ENCODE measurements around the gene STK36.

STK36 gene

DNA sequence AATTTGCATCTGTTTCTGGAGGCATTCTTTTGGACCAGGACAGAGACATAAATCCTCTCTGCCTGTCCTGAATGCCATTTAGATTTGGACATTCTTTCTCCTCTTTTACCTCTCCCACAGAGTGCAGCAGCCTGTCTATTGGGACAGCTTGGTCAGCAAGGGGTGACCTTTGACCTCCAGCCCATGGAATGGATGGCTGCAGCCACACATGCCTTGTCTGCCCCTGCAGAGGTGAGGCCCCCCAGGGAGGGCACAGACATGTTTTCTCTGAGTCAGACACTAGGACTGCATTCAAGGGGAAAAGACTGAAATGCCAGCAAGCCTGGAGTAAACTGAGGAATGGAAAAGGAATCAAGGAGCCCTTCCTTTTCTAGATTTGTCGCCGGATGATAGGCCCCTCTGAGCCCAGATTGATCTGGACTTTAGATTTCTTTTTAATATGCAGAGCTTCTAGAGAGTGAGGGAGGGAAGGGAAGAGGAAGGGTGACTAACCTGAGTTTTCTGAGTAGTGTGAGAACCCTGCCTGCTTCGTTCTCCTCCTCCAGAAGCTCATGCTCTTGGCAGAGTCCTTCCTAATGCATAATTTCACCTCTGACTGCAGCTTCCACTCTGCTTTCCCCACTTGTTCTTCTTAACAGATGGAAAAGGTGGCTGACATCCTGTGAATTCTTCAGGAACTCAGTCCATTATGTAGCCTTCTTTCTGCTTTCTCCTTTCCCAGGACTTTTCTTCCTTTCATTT lies 22.7 kb downstream of the STK36 start:
- Mint-ChIP-seq H3K9me3 (no peaks in the 10 kb centered on the region), H3K27me3 (no peaks in the 10 kb centered on the region), H3K27ac (no peak overlapping the region), H3K4me3 (no peak overlapping the region), H3K36me3 (peaks cover 2% of the 10 kb centered on the region), H3K4me1 (no peaks in the 10 kb centered on the region)

DNA sequence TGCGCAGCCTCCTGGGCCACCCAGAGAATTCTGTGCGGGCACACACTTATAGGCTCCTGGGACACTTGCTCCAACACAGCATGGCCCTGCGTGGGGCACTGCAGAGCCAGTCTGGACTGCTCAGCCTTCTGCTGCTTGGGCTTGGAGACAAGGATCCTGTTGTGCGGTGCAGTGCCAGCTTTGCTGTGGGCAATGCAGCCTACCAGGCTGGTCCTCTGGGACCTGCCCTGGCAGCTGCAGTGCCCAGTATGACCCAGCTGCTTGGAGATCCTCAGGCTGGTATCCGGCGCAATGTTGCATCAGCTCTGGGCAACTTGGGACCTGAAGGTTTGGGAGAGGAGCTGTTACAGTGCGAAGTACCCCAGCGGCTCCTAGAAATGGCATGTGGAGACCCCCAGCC lies 27.0 kb downstream of the STK36 start:
- Mint-ChIP-seq H3K27ac (no peak overlapping the region), H3K27me3 (no peaks in the 10 kb centered on the region), H3K4me3 (no peak overlapping the region), H3K9me3 (no peaks in the 10 kb centered on the region), H3K36me3 (peaks cover 2% of the 10 kb centered on the region), H3K4me1 (no peaks in the 10 kb centered on the region)

DNA sequence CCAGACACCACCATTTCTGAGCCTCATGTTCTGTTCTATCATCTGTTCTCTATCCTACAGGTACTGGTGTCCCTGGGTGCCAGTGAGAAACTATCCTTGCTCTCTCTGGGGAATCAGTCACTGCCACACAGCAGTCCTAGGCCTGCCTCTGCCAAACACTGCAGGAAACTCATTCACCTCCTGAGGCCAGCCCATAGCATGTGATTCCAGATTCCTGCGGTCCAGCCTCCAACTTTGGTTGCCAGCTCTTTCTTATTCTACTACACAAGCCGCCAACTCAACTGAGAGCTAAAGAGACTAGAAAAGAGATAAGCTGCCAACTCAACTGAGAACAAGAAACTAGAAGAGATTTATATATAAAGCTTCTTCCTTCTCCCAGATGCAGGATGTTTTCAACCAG lies 29.9 kb downstream of the STK36 start:
- H3K27ac Mint-ChIP-seq = no peak overlapping the region
- H3K4me1 Mint-ChIP-seq = no peaks in the 10 kb centered on the region
- H3K4me3 Mint-ChIP-seq = no peak overlapping the region
- peaks cover 2% of the 10 kb centered on the region for H3K36me3 Mint-ChIP-seq
- no peaks in the 10 kb centered on the region for H3K9me3 Mint-ChIP-seq
- no peaks in the 10 kb centered on the region for H3K27me3 Mint-ChIP-seq

DNA sequence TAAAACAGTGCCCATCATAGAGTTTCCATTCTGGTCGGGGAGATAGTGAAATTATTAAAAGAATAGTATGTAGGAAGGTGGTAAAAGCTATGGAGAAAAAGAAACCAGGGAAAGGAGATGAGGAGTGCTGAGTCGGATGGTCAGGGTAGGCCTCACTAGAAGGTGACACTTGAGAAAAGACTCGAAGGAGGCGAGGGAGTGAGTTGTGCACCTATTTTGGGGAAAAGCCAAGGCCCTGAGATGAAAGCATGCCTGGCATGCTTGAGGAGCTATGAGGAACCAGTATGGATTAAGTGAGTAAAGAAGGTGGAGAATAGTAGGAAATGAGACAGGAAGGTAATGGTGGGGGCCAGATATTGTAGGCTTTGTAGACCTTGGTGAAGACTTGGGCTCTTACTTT lies 31.5 kb downstream of the STK36 start:
- Mint-ChIP-seq H3K4me3 (no peak overlapping the region), H3K27ac (no peak overlapping the region), H3K27me3 (peaks cover 1% of the 10 kb centered on the region), H3K4me1 (no peaks in the 10 kb centered on the region), H3K36me3 (peaks cover 2% of the 10 kb centered on the region), H3K9me3 (no peaks in the 10 kb centered on the region)

DNA sequence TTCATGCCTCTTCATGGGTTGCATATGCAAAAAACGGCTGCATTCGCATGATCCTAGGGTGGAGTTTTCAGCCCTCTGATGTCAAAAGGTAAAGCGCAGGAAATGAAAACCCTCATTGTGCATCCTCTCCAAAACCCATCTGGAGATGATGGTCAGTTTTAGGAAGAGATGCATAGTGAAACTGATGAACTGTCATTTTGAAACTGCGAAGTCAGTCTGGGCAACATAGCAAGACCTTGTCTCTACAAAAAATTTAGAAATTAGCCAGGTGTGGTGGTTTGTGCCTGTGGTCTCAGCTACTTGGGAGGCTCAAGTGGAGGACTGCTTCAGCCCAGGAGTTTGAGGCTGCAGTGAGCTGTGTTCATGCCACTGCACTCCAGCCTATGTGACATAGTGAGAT lies 36.2 kb downstream of the STK36 start:
- Mint-ChIP-seq H3K36me3 (peaks cover 2% of the 10 kb centered on the region), H3K4me3 (no peak overlapping the region), H3K27ac (no peak overlapping the region), H3K9me3 (no peaks in the 10 kb centered on the region), H3K4me1 (peaks cover 7% of the 10 kb centered on the region), H3K27me3 (peaks cover 1% of the 10 kb centered on the region)

DNA sequence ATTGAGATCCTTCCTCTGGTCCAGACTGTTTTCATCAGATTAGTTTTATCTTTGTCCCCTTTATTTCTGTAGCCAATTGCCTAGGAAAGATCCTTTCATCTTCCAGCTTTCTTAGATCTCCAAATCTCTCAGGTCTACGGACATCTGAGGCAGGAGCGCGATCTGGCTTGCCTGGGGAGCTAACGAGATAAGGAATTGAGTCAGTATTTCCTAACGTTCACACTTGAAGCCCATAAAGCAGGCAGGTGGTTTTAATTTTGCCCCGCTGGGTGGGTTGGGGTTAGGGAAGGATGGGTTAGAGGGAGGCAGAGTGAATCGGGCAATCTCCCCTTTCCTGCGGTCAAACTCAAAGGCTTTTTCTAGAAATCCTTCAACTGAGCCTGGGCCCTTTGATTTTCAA lies 38.0 kb downstream of the STK36 start:
- H3K27ac Mint-ChIP-seq = no peak overlapping the region
- peak overlapping the region; percentile 11 for H3K4me3 Mint-ChIP-seq
- peaks cover 14% of the 10 kb centered on the region for H3K4me1 Mint-ChIP-seq
- peaks cover 2% of the 10 kb centered on the region for H3K36me3 Mint-ChIP-seq
- no peaks in the 10 kb centered on the region for H3K9me3 Mint-ChIP-seq
- peaks cover 1% of the 10 kb centered on the region for H3K27me3 Mint-ChIP-seq

DNA sequence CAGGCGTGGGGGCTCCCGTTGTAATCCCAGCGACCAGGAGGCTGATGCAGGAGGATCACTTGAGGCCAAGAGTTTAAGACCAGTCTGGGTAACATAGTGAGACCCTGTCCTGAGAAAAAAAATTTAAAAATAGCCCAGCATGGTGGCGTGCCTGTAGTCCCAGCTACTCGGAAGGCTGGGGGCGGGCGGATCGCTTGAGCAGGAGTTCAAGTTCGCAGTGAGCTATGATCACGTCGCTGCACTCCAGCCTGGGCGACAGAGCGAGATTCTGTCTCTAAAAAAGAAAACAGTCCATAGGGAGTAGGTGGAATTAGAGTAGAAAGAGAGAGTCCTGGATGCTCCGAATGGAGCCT lies 38.4 kb downstream of the STK36 start:
- peaks cover 1% of the 10 kb centered on the region for H3K27me3 Mint-ChIP-seq
- H3K4me1 Mint-ChIP-seq = peaks cover 14% of the 10 kb centered on the region
- H3K4me3 Mint-ChIP-seq = peak overlapping the region; percentile 99
- H3K27ac Mint-ChIP-seq = peak overlapping the region; percentile 46
- H3K9me3 Mint-ChIP-seq = no peaks in the 10 kb centered on the region
- H3K36me3 Mint-ChIP-seq = peaks cover 2% of the 10 kb centered on the region

DNA sequence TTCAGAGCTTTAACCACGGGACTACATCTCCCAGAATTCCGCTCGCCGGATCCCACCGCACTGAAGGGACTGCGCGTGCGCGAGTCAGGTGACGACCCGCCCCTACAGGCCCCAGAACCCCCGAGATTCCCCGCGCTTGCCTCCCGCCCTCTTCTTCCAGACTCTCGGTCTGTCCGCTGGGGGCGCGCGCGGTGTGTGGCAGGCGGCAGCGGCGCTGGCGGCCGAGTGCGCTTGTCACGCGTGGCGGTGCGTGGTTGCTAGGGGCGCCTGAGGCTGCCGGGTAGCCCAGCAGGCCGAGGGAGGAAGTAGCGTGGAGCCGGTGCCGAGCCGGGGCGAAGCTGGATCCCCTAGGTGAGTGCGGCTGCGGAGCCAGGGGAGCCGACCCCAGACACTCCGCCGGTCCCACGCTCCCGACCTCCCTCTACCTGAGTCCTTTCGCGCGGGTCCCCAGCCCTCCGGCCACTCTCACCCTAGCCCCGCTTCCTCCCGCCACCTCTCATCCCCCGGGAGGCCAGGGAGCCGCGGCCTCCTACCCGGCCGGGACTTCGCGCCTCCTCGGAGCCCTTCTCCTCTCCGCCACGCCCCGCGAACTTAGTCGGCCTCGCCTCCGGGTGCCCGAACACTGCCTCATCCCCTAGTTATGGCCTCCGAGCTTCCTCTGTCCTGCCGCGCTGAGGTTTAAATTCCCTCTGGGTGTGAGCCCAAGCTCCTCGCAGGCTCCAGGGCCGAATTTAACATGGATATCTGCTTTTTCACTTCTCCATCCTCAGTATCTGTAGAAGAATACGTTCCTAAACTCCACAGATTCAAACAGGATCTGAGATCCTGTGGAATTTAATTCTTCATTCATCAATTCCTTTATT lies 39.0 kb downstream of the STK36 start, which contains the start of gene TTLL4:
TTLL4 (plus strand) TSS at position 149 of the 863 bp plus-strand sequence. CDS start 26,842 bp downstream, outside the sequence.
- Mint-ChIP-seq H3K36me3 (peaks cover 3% of the 10 kb centered on the region), H3K27me3 (peaks cover 1% of the 10 kb centered on the region), H3K27ac (peak within 1 kb of the TSS; percentile 89), H3K4me3 (peak within 1 kb of the TSS; percentile 99), H3K4me1 (peaks cover 14% of the 10 kb centered on the region), H3K9me3 (no peaks in the 10 kb centered on the region)

DNA sequence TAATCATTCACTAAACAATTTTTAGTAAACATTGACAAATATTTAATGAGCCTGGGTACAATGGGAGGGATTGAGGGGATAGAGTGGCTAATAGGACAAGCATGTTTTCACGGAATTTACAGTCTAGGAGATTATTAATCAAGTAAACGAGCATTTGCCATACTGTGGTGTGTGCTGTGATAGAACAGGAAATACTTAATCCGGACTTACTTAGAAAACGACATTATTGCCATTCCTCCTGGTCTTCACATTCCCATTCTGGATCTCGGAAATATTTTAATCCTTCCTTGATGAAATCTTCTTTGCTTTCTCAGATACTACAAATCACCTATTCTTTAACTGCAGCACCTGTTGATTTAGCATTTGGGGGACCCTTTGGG lies 39.7 kb downstream of the STK36 start:
- peaks cover 1% of the 10 kb centered on the region for H3K27me3 Mint-ChIP-seq

DNA sequence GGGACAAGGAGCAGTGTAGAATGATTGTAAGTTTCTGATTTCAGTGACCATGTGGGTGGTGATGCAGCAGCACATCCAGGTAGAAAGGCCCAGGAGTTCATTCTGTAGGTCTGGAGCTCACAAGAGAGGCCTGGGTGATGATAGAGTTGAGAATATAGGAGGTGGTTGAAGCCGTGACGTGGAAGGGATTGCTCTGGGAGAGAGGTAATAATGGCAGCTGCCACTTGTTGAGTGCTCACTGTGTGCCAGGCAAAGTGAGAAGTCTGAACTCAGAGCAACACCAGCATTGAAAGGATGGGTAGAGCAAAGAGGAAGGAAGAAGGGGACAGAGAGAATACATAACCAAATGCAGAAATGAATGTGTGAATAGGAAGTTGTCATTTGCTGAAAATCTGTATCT lies 42.0 kb downstream of the STK36 start:
- no peak overlapping the region for H3K27ac Mint-ChIP-seq
- H3K9me3 Mint-ChIP-seq = no peaks in the 10 kb centered on the region
- peaks cover 4% of the 10 kb centered on the region for H3K36me3 Mint-ChIP-seq
- H3K27me3 Mint-ChIP-seq = no peaks in the 10 kb centered on the region
- H3K4me1 Mint-ChIP-seq = peaks cover 19% of the 10 kb centered on the region
- no peak overlapping the region for H3K4me3 Mint-ChIP-seq

More for the DNA sequence above, 39.7 kb downstream of the STK36 start:
- Mint-ChIP-seq H3K4me1 (peaks cover 14% of the 10 kb centered on the region), H3K27ac (peak overlapping the region; percentile 89), H3K9me3 (no peaks in the 10 kb centered on the region), H3K36me3 (peaks cover 4% of the 10 kb centered on the region), H3K4me3 (peak overlapping the region; percentile 99)

DNA sequence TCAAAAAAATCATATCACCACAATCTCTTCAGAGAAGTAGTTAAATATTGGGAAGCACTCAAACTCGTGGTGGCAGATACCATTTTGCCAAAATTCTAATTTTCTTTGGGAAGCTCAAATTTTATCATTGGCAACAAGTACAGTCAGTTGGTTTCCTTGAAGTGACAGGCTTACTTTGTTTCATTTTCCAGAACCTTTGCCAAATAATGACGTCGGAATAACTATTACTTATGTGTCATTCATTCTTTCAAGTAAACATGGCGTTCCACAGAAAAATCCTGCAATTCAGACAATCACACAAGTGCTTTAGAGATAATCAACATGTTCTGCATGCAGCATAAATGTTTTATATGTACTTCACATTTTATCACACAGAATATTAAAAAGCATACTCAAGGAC lies 44.2 kb downstream of the STK36 start:
- peaks cover 30% of the 10 kb centered on the region for H3K4me1 Mint-ChIP-seq
- H3K27me3 Mint-ChIP-seq = no peaks in the 10 kb centered on the region
- peaks cover 13% of the 10 kb centered on the region for H3K36me3 Mint-ChIP-seq
- no peaks in the 10 kb centered on the region for H3K9me3 Mint-ChIP-seq
- no peak overlapping the region for H3K27ac Mint-ChIP-seq
- H3K4me3 Mint-ChIP-seq = no peak overlapping the region

DNA sequence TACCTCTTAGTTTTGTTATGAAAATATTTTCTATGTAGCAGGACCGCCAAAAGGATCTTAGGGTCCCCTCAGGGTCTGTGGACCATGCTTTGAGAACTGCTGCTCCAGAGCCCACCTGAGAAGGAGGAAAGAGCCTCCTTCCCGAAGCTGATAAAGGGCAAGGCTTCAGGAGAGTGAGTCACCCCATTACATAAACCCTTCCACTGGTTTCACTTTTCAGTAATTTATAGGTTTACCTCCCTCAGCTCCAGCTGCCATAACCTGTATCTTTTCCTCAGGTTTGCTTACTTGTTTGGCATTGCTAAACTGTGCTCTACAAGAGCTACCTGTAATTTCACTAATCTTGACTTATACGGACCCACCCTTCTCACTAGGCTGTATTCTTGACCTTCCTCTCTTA lies 45.4 kb downstream of the STK36 start:
- Mint-ChIP-seq H3K27me3 (no peaks in the 10 kb centered on the region), H3K4me1 (peaks cover 24% of the 10 kb centered on the region), H3K27ac (no peak overlapping the region), H3K36me3 (peaks cover 12% of the 10 kb centered on the region), H3K4me3 (no peak overlapping the region), H3K9me3 (no peaks in the 10 kb centered on the region)

DNA sequence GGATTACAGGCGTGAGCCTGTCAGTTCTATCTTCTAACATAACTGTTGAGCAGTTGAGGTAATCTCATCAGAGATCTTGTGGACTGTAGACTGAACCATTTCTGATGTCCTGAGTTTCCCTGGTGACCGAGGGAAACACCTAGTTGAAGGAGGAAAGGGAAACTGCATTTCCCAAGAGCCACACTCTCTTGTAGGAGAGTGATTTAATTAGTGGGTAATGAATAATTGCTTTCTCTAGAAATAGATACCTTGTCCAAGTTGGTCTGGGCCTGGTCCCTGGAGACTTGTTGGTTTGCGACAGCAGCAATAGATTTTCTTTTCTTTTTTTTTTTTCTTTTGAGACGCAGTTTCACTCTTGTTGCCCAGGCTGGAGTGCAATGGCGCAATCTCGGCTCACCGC lies 46.2 kb downstream of the STK36 start:
- Mint-ChIP-seq H3K27me3 (no peaks in the 10 kb centered on the region), H3K4me3 (no peak overlapping the region), H3K36me3 (peaks cover 12% of the 10 kb centered on the region), H3K9me3 (no peaks in the 10 kb centered on the region), H3K27ac (no peak overlapping the region), H3K4me1 (peaks cover 31% of the 10 kb centered on the region)

DNA sequence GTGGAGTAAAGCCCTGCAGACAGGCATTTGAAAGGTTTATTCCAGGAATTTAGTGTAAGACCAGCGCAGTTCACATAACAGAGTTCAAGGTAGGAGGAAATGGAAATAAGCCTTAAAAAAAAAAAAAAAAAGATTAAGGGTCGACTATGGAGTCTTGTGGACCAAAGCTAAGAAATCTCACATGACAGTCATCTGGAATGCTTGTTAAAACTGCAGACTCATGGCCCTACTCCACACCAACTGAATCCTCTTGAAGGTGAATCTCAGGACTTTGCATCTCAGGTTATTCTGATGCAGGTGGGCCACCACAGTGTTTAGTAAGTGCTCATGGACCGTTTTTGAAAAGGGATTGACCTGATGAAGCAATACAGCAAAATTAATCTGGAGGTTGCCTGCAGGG lies 47.6 kb downstream of the STK36 start:
- H3K4me1 Mint-ChIP-seq = peaks cover 32% of the 10 kb centered on the region

DNA sequence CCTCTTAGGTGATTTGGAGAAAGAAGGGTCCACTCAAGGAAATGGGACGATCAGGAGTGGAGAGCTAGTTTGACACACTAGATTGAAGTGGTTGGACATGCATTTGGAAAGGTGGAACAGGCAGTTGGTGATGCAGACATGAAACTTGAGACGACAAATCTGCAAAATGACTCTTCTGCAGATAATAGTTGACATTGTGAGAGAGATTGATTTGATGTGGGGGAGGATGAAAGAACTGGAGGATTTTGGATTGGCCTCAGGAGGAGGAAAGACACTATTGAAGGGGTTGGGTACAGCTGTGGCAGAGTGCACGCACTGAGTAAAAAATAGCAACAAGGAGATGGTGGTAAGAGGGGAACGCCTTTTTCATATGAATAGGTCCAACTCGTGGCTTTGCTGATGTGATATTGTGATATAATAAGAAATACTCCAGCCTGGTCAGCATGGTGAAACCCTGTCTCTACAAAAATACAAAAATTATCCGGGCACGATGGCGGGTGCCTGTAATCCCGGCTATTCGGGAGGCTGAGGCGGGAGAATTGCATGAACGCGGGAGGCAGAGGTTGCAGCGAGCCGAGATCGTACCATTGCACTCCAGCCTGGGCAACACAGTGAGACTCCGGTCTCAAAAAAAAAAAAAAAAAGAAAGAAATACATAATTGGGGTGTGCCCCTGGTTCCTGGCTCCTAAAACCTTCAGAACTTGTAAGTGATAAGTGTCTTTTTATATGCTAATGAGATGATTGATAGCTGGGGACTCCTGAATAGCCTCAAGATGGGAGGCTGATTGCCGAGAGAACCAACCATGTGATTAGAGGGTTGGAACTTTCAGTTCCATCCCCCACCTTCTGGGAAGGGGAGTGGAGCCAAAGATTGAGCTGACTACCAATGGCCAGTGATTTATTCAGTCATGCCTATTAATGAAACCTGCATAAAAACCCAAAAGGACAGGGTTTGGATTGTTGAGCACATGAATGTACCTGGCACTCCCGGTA lies 48.5 kb downstream of the STK36 start:
- Mint-ChIP-seq H3K27me3 (no peaks in the 10 kb centered on the region), H3K36me3 (peaks cover 12% of the 10 kb centered on the region), H3K27ac (no peak overlapping the region), H3K9me3 (no peaks in the 10 kb centered on the region), H3K4me3 (no peak overlapping the region), H3K4me1 (peaks cover 32% of the 10 kb centered on the region)

More for the DNA sequence above, 47.6 kb downstream of the STK36 start:
- Mint-ChIP-seq H3K27ac (no peak overlapping the region), H3K36me3 (peaks cover 12% of the 10 kb centered on the region), H3K27me3 (no peaks in the 10 kb centered on the region), H3K4me3 (no peak overlapping the region), H3K9me3 (no peaks in the 10 kb centered on the region)
